Peyer's patch (tissue), 4 donors: ENCODE data around the gene URI1.

Experiments used
- POLR2A ChIP-seq, 2 donors: fragments of 450-650 bp; IDR thresholded peaks; one replicate each; pipeline ENCODE4 v1.5.1; 2017; ENCODE audit warnings: antibody characterized with exemption in 2 of 2, mild to moderate bottlenecking in 2 of 2, moderate library complexity in 2 of 2
- TF ChIP-seq, protein P1 (sequence below), 6 experiments: fragments of 450-650 bp in 4 of 6; fragments of 200-600 bp in 2 of 6; sonication (generic) in 1 of 6; IDR thresholded peaks; one replicate each; pipeline ENCODE4 v1.5.1; 2017 to 2019; ENCODE audit warnings: antibody characterized with exemption in 6 of 6, mild to moderate bottlenecking in 3 of 6, moderate library complexity in 1 of 6

DNA sequence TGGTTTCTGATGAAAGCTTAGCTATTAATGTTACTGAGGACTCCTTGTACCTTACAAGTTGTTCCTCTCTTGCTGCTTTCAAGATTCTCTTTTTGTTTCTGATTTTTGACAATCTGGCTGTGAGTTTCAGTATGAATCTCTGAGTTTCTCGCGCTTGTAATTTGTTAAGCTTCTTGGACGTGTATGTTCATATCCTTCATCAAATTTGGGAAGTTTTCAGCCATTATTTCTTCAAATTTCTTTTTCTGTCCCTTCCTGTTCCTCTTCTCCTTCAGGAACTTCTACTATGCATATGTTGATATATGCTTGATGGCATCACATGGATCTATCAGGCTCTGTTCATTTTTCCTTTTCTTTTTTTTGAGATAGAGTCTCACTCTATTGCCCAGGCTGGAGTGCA lies 5.6 kb upstream of the URI1 start:
- TF ChIP-seq, protein P1, sequence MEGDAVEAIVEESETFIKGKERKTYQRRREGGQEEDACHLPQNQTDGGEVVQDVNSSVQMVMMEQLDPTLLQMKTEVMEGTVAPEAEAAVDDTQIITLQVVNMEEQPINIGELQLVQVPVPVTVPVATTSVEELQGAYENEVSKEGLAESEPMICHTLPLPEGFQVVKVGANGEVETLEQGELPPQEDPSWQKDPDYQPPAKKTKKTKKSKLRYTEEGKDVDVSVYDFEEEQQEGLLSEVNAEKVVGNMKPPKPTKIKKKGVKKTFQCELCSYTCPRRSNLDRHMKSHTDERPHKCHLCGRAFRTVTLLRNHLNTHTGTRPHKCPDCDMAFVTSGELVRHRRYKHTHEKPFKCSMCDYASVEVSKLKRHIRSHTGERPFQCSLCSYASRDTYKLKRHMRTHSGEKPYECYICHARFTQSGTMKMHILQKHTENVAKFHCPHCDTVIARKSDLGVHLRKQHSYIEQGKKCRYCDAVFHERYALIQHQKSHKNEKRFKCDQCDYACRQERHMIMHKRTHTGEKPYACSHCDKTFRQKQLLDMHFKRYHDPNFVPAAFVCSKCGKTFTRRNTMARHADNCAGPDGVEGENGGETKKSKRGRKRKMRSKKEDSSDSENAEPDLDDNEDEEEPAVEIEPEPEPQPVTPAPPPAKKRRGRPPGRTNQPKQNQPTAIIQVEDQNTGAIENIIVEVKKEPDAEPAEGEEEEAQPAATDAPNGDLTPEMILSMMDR (IDR thresholded peaks at IDR 0.05) = no peak
- TF ChIP-seq POLR2A (IDR thresholded peaks at IDR 0.05) = no peak
